ENCODE data around the gene S100P.

DNA sequence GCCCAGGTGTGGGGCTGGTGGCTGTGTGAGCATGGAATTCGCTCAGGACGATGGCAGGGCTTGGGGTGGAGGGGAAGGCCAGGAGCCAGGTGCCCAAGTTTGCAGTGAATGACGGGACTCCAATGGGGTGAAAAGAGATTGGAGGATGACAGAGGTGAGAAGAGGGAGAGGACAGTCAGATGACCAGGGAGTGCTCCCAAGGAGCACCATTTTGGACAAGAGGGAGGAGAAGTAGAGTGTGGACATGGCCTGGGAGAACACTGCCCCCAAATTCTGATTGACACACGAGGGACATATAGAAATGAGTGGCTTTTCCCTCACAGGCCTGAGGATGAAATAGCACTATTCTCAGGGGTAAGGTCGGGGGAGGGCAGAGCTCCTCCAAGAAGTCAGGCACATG, 46.5 kb upstream of the S100P start:
- TF ChIP-seq CTCF (IDR thresholded peaks at IDR 0.05; ENCODE audit: low read length) (no peak), EZH2 (IDR thresholded peaks at IDR 0.05; ENCODE audit: borderline replicate concordance, low read length) (no peak)

Data from OCI-LY1 (cell line).